ENCODE results near the gene GRPEL2.

DNA sequence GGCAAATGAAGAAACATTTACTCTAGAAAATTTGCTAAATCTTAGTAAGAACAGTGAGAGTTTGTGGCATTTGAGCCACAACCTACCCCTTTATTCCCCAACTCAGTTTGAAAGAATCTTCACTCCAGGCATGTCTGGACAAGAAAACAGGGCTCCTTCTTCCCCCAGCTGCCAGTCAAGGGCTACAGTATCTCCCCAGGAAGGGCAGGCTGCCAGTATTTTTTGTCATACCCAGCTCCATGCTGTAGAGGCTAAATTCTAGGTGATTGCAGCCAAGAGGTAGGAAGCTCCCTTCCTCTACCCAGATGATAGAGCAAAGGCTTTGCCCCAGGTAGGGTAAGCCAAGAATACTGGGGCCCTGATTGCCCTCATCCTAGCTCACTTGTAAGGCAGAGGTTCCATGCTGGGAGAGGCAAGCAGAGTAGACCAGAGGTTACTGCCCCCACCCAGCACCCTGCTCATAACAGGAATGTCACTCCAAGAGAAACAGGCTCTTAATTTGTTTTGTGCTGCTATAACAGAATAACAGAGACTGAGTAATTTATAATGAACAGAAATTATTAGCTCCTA is 20.0 kb upstream of the GRPEL2 start:
- TF ChIP-seq, protein P1, sequence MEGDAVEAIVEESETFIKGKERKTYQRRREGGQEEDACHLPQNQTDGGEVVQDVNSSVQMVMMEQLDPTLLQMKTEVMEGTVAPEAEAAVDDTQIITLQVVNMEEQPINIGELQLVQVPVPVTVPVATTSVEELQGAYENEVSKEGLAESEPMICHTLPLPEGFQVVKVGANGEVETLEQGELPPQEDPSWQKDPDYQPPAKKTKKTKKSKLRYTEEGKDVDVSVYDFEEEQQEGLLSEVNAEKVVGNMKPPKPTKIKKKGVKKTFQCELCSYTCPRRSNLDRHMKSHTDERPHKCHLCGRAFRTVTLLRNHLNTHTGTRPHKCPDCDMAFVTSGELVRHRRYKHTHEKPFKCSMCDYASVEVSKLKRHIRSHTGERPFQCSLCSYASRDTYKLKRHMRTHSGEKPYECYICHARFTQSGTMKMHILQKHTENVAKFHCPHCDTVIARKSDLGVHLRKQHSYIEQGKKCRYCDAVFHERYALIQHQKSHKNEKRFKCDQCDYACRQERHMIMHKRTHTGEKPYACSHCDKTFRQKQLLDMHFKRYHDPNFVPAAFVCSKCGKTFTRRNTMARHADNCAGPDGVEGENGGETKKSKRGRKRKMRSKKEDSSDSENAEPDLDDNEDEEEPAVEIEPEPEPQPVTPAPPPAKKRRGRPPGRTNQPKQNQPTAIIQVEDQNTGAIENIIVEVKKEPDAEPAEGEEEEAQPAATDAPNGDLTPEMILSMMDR (IDR thresholded peaks at IDR 0.05), result no peak
- TF ChIP-seq POLR2A (IDR thresholded peaks at IDR 0.05), result no peak
